Stimulated activated CD4-positive, alpha-beta T cell treated with anti-CD3 and anti-CD28 coated beads, Interleukin-12 subunit alpha, Interleukin-12 subunit beta, amount 100 ng/mL, for 48 hours (primary cell): Measurements from ENCODE around the gene MRPS2.
A peak's percentile ranks its signal among the peaks of the same experiment; 100 is the strongest.
"Not testable (repeated sequence)": the region's sequence is repeated elsewhere in the genome, so short reads cannot be mapped to it uniquely, and the experiment has no call there.

Experiments used
- DNase-seq, 3 donors: peaks; one replicate each; pipeline ENCODE4 v3.0.0-alpha.2; 2020; ENCODE audit warnings: low read depth in 2 of 3, low spot score in 1 of 3

Gene MRPS2

GRCh38 chr9:135499326-135500070 is 984 bp upstream of the MRPS2 start:
- peak; percentile 70 to 91 (median 82) for DNase-seq

- no peak for DNase-seq
These were observed 384 bp upstream of the MRPS2 start for GRCh38 chr9:135500071-135500524.

GRCh38 chr9:135501261-135502167 is 1.0 kb downstream of the MRPS2 start:
- DNase-seq = peak in 1 of 3 donors; percentile 51

GRCh38 chr9:135502168-135502872 is 1.8 kb downstream of the MRPS2 start:
- DNase-seq = no peak

GRCh38 chr9:135502873-135503321 is 2.4 kb downstream of the MRPS2 start:
- DNase-seq = no peak

GRCh38 chr9:135503371-135504261 is 3.1 kb downstream of the MRPS2 start:
- DNase-seq = no peak

- DNase-seq = peak; percentile 36 to 52 (median 46)
These were observed 4.1 kb downstream of the MRPS2 start for GRCh38 chr9:135504262-135505243.

GRCh38 chr9:135505406-135506187 is 5.1 kb downstream of the MRPS2 start:
- DNase-seq = no peak

GRCh38 chr9:135506327-135507103 is 6.0 kb downstream of the MRPS2 start:
- DNase-seq = no peak

GRCh38 chr9:135507104-135508035 is 6.9 kb downstream of the MRPS2 start:
- DNase-seq = no peak

- no peak for DNase-seq
These were observed 7.8 kb downstream of the MRPS2 start for GRCh38 chr9:135508211-135508820.

- no peak for DNase-seq
These were observed 9.0 kb downstream of the MRPS2 start for GRCh38 chr9:135509458-135509857.

GRCh38 chr9:135512241-135512603 is 11.7 kb downstream of the MRPS2 start:
- no peak for DNase-seq

- DNase-seq = no peak
These were observed 12.4 kb downstream of the MRPS2 start for GRCh38 chr9:135512904-135513303.

GRCh38 chr9:135513351-135513846 is 12.9 kb downstream of the MRPS2 start:
- no peak for DNase-seq

GRCh38 chr9:135513906-135514305 is 13.4 kb downstream of the MRPS2 start:
- DNase-seq = not testable (repeated sequence)
